ENCODE results near the gene ACTR6. TPM values are rescaled to one million over a fixed set of nuclear protein-coding genes. Genes with fewer than 3 reads are reported as not detected.

Gene ACTR6
- total and polyA plus RNA-seq, 9 of the 15 experiments (the other 6 are each of a cell fraction or from before 2014, with no cell fraction given), result 26.1 to 109 (median 70.9) TPM

DNA sequence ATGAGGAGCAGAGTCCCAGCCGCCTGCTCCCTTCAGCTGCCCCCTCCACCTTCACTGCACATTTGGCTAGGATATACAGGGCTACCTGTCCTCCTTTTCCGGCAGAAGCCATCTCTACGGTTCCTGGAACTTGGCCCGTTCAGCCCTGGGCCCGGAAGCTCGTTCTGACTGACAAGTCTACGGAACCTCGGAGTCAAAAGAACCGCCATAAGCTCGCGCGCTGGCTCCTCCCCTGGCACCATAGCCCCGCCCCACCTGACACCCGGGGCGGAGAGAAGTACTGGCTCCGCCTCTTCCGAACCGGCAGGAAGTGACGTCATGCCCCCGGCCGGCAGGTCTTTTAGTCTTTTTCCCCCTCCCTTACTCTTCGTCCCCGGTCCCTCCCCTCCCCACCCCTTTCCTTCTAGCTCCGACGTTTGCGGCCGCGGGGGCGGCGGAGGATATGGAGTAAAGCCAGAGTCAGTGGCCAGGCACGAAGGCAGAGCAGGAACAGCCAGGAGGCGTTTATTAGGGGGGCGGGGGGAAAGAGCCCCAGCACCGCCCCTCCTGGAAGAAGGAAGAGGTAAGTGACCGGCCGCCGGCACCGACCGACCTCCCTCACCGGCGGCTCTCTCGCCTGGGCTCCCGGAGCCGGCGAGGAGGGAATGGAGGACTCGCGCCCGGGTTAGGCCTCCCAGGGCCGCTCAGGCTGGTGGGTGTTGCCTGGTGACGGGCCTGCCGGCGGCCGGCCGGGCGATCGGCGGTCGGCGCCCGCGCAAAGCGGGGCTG is 66.4 kb downstream of the ACTR6 start, which contains the start of the genes DEPDC4 and SCYL2 (continued):
- TF ChIP-seq IFI16 (CRISPR knock-in tag; IDR thresholded peaks at IDR 0.05) (no peak), HDAC3 (IDR thresholded peaks at IDR 0.05; ENCODE audit: borderline replicate concordance, partially characterized antibody) (no peak), CREBBP (IDR thresholded peaks at IDR 0.05; ENCODE audit: low read depth, low read length) (no peak), NFIC (IDR thresholded peaks at IDR 0.05) (peak; percentile 79), BRF1 (IDR thresholded peaks at IDR 0.05; ENCODE audit: borderline replicate concordance, extremely low read depth, insufficient read length) (no peak), NFIX (CRISPR knock-in tag; IDR thresholded peaks at IDR 0.05; ENCODE audit: low read depth) (no peak), NBN (IDR thresholded peaks at IDR 0.05; ENCODE audit: low read depth) (peak; percentile 89), SMARCE1 (IDR thresholded peaks at IDR 0.05) (no peak), RB1 (IDR thresholded peaks at IDR 0.05; ENCODE audit: low read depth) (peak; percentile 42; the same call in 1 of the 2 replicates), DMBX1 (CRISPR knock-in tag; IDR thresholded peaks at IDR 0.05; ENCODE audit: borderline replicate concordance) (no peak), ZNF263 (CRISPR knock-in tag; IDR thresholded peaks at IDR 0.05; ENCODE audit: borderline replicate concordance) (no peak), SAFB2 (IDR thresholded peaks at IDR 0.05; ENCODE audit: borderline replicate concordance, low read depth, low read length, severe bottlenecking) (no peak), RBM25 (IDR thresholded peaks at IDR 0.05; ENCODE audit: low read depth, low read length, severe bottlenecking) (no peak), TARDBP (IDR thresholded peaks at IDR 0.05) (no peak), SMAD1 (IDR thresholded peaks at IDR 0.05; ENCODE audit: low read depth, low read length, partially characterized antibody) (peak; percentile 58)
- TF ChIP-seq, protein P1, sequence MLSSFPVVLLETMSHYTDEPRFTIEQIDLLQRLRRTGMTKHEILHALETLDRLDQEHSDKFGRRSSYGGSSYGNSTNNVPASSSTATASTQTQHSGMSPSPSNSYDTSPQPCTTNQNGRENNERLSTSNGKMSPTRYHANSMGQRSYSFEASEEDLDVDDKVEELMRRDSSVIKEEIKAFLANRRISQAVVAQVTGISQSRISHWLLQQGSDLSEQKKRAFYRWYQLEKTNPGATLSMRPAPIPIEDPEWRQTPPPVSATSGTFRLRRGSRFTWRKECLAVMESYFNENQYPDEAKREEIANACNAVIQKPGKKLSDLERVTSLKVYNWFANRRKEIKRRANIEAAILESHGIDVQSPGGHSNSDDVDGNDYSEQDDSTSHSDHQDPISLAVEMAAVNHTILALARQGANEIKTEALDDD (IDR thresholded peaks at IDR 0.05), result no peak; the same call in 1 of the 2 replicates
- TF ChIP-seq, protein P2, sequence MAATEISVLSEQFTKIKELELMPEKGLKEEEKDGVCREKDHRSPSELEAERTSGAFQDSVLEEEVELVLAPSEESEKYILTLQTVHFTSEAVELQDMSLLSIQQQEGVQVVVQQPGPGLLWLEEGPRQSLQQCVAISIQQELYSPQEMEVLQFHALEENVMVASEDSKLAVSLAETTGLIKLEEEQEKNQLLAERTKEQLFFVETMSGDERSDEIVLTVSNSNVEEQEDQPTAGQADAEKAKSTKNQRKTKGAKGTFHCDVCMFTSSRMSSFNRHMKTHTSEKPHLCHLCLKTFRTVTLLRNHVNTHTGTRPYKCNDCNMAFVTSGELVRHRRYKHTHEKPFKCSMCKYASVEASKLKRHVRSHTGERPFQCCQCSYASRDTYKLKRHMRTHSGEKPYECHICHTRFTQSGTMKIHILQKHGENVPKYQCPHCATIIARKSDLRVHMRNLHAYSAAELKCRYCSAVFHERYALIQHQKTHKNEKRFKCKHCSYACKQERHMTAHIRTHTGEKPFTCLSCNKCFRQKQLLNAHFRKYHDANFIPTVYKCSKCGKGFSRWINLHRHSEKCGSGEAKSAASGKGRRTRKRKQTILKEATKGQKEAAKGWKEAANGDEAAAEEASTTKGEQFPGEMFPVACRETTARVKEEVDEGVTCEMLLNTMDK (IDR thresholded peaks at IDR 0.05; ENCODE audit: borderline replicate concordance, insufficient read depth, low read depth, low read length, poor library complexity, severe bottlenecking), result no peak
- TF ChIP-seq, protein P3, sequence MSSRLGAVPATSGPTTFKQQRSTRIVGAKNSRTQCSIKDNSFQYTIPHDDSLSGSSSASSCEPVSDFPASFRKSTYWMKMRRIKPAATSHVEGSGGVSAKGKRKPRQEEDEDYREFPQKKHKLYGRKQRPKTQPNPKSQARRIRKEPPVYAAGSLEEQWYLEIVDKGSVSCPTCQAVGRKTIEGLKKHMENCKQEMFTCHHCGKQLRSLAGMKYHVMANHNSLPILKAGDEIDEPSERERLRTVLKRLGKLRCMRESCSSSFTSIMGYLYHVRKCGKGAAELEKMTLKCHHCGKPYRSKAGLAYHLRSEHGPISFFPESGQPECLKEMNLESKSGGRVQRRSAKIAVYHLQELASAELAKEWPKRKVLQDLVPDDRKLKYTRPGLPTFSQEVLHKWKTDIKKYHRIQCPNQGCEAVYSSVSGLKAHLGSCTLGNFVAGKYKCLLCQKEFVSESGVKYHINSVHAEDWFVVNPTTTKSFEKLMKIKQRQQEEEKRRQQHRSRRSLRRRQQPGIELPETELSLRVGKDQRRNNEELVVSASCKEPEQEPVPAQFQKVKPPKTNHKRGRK (tag; IDR thresholded peaks at IDR 0.05), result no peak
- TF ChIP-seq, protein P4, sequence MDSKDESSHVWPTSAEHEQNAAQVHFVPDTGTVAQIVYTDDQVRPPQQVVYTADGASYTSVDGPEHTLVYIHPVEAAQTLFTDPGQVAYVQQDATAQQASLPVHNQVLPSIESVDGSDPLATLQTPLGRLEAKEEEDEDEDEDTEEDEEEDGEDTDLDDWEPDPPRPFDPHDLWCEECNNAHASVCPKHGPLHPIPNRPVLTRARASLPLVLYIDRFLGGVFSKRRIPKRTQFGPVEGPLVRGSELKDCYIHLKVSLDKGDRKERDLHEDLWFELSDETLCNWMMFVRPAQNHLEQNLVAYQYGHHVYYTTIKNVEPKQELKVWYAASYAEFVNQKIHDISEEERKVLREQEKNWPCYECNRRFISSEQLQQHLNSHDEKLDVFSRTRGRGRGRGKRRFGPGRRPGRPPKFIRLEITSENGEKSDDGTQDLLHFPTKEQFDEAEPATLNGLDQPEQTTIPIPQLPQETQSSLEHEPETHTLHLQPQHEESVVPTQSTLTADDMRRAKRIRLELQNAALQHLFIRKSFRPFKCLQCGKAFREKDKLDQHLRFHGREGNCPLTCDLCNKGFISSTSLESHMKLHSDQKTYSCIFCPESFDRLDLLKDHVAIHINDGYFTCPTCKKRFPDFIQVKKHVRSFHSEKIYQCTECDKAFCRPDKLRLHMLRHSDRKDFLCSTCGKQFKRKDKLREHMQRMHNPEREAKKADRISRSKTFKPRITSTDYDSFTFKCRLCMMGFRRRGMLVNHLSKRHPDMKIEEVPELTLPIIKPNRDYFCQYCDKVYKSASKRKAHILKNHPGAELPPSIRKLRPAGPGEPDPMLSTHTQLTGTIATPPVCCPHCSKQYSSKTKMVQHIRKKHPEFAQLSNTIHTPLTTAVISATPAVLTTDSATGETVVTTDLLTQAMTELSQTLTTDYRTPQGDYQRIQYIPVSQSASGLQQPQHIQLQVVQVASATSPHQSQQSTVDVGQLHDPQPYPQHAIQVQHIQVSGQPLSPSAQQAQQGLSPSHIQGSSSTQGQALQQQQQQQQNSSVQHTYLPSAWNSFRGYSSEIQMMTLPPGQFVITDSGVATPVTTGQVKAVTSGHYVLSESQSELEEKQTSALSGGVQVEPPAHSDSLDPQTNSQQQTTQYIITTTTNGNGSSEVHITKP (IDR thresholded peaks at IDR 0.05; ENCODE audit: partially characterized antibody), result peak; percentile 79

Data from K562 (cell line).